Tibial nerve (tissue), 4 donors: ENCODE measurements around the gene ABR. TPM values are rescaled to one million over a fixed set of nuclear protein-coding genes. Genes with fewer than 3 reads are reported as not detected.

Source experiments
- DNase-seq, 2 donors: peaks; one replicate each; pipeline ENCODE4 v3.0.0-alpha.2; 2019; ENCODE audit warnings: low spot score in 2 of 2
- H3K27ac ChIP-seq, 4 donors: fragments of 200-600 bp; sonication (generic) in 3 of 4; one replicate each; pipeline ENCODE4 v1.5.1; 2017 to 2019; ENCODE audit warnings: mild to moderate bottlenecking in 1 of 4
- H3K27me3 ChIP-seq, 2 donors: fragments of 200-600 bp; sonication (generic) in 1 of 2; one replicate each; pipeline versions ENCODE4 v1.5.1 to v1.6.0; 2017 to 2019
- H3K36me3 ChIP-seq, 3 donors: fragments of 200-600 bp; sonication (generic); one replicate each; pipeline ENCODE4 v1.5.1; 2018 to 2019
- H3K4me1 ChIP-seq, 4 donors: fragments of 200-600 bp; sonication (generic) in 3 of 4; one replicate each; pipeline ENCODE4 v1.5.1; 2017 to 2019
- H3K4me3 ChIP-seq, 4 donors: fragments of 200-600 bp; sonication (generic) in 3 of 4; one replicate each; pipeline ENCODE4 v1.5.1; 2017 to 2019; ENCODE audit warnings: mild to moderate bottlenecking in 1 of 4, moderate library complexity in 1 of 4
- H3K9me3 ChIP-seq, 4 donors: fragments of 200-600 bp; sonication (generic) in 3 of 4; one replicate each; pipeline ENCODE4 v1.5.1; 2017 to 2019
- CTCF ChIP-seq, 5 experiments: fragments of 200-600 bp in 3 of 5; fragments of 450-650 bp in 2 of 5; sonication (generic) in 3 of 5; IDR thresholded peaks; one replicate each; pipeline ENCODE4 v1.5.1; 2016 to 2019; ENCODE audit warnings: antibody characterized with exemption in 5 of 5, mild to moderate bottlenecking in 3 of 5, moderate library complexity in 2 of 5
- EP300 ChIP-seq, 2 donors: sonication (generic); formaldehyde crosslinking; IDR thresholded peaks; one replicate each; pipeline ENCODE4 v1.6.1; 2017; ENCODE audit warnings: antibody characterized with exemption in 2 of 2, mild to moderate bottlenecking in 1 of 2
- POLR2A ChIP-seq, 2 donors: fragments of 450-650 bp; IDR thresholded peaks; one replicate each; pipeline ENCODE4 v1.6.1; 2017; ENCODE audit warnings: antibody characterized with exemption in 2 of 2, mild to moderate bottlenecking in 2 of 2, moderate library complexity in 2 of 2
- WGBS, 2 donors: methylation state at CpG; one replicate each; pipeline ENCODE4 v1.1.5; 2018; 5-methylcytosine and 5-hydroxymethylcytosine counted together
- total RNA-seq, 4 donors: library from RNA; depleted of rRNA; stranded (reverse); fragments of >200 nt; gene quantifications; one replicate each; pipeline ENCODE4 v1.1.0, GENCODE V29; 2016

ABR gene
- total RNA-seq, 4 donors from 2014 or later: 88.8 to 193 (median 133) TPM

GRCh38 chr17:1120596-1121441 is 59.0 kb downstream of the ABR start:
- no peak for DNase-seq
- 77 to 92% methylated on average over 9 to 10 of the region's 12 CpGs for WGBS, 2 donors
- Histone ChIP-seq H3K36me3 (no peaks in the 10 kb centered on the region), H3K27ac (no peak overlapping the region), H3K4me1 (peaks cover 0 to 24% (median 13%) of the 10 kb centered on the region in 4 donors), H3K9me3 (no peaks in the 10 kb centered on the region), H3K27me3 (peaks cover 0 to 6% of the 10 kb centered on the region in 2 donors), H3K4me3 (no peak overlapping the region)
- TF ChIP-seq EP300 (IDR thresholded peaks at IDR 0.05) (no peak), POLR2A (IDR thresholded peaks at IDR 0.05) (no peak), CTCF (IDR thresholded peaks at IDR 0.05) (no peak)

DNA sequence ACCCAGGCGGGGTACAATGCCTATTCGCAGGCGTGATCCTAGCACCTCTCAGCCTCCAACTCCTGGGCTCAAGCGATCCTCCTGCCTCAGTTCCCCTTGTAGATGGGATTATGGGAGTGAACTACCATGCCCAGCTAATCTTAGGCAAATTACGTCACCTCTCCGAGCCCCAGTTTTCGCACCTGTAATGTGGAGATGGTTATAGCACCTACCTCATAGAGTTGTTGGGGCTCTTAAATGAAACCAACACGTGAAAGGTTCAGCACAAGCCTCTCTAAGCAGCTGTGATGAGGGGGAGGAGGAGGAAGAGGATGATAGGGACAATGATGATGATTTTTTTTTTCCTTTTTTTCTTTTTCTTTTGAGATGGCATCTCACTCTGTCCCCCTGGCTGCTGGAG is 59.9 kb downstream of the ABR start:
- no peaks in the 10 kb centered on the region for H3K36me3 ChIP-seq
- H3K4me1 ChIP-seq: peaks cover 0 to 32% (median 21%) of the 10 kb centered on the region in 4 donors
- 61 to 68% methylated on average over 8 of the region's 8 CpGs for WGBS, 2 donors
- no peak for TF ChIP-seq EP300 (IDR thresholded peaks at IDR 0.05)
- no peak for TF ChIP-seq POLR2A (IDR thresholded peaks at IDR 0.05)
- no peak for TF ChIP-seq CTCF (IDR thresholded peaks at IDR 0.05)
- no peaks in the 10 kb centered on the region for H3K9me3 ChIP-seq
- no peak overlapping the region for H3K4me3 ChIP-seq
- peaks cover 0 to 6% of the 10 kb centered on the region in 2 donors for H3K27me3 ChIP-seq
- no peak for DNase-seq
- H3K27ac ChIP-seq: no peak overlapping the region

GRCh38 chr17:1116602-1117001 is 63.2 kb downstream of the ABR start:
- H3K27me3 ChIP-seq: no peaks in the 10 kb centered on the region
- 81 to 84% methylated on average over 12 of the region's 12 CpGs for WGBS, 2 donors
- H3K27ac ChIP-seq: no peak overlapping the region
- H3K4me3 ChIP-seq: no peak overlapping the region
- H3K36me3 ChIP-seq: no peaks in the 10 kb centered on the region
- DNase-seq: no peak
- TF ChIP-seq CTCF (IDR thresholded peaks at IDR 0.05) (no peak), EP300 (IDR thresholded peaks at IDR 0.05) (no peak), POLR2A (IDR thresholded peaks at IDR 0.05) (no peak)
- no peaks in the 10 kb centered on the region for H3K9me3 ChIP-seq
- H3K4me1 ChIP-seq: peaks cover 0 to 23% (median 19%) of the 10 kb centered on the region in 4 donors

- WGBS, 2 donors: 76 to 86% methylated on average over 10 of the region's 10 CpGs
- H3K27ac ChIP-seq: peak overlapping the region in 1 of 4 donors; percentile 92
- no peak overlapping the region for H3K4me3 ChIP-seq
- H3K4me1 ChIP-seq: peaks cover 0 to 57% (median 45%) of the 10 kb centered on the region in 4 donors
- no peaks in the 10 kb centered on the region for H3K27me3 ChIP-seq
- no peak for DNase-seq
- H3K36me3 ChIP-seq: no peaks in the 10 kb centered on the region
- H3K9me3 ChIP-seq: no peaks in the 10 kb centered on the region
- TF ChIP-seq CTCF (IDR thresholded peaks at IDR 0.05) (no peak), POLR2A (IDR thresholded peaks at IDR 0.05) (no peak)
Measured at GRCh38 chr17:1112875-1113274, 66.9 kb downstream of the ABR start.
